Mucosa of stomach (tissue), 1 donor: ENCODE measurements around the gene ENPP7.
"Not testable (repeated sequence)": the region's sequence is repeated elsewhere in the genome, so short reads cannot be mapped to it uniquely, and the experiment has no call there.

ENCODE experiments used
- H3K27me3 ChIP-seq: one replicate; pipeline ENCODE4 v1.7.0; 2013; ENCODE audit warnings: mild to moderate bottlenecking, low read length; ENCODE audit not compliant: control insufficient read depth, insufficient read depth
- H3K36me3 ChIP-seq: one replicate; pipeline ENCODE4 v1.7.0; 2013; ENCODE audit warnings: low read length; ENCODE audit not compliant: control insufficient read depth, insufficient read depth
- H3K4me1 ChIP-seq: one replicate; pipeline ENCODE4 v1.7.0; 2013; ENCODE audit warnings: mild to moderate bottlenecking, low read length; ENCODE audit not compliant: control insufficient read depth, insufficient read depth
- H3K4me3 ChIP-seq: one replicate; pipeline ENCODE4 v1.7.0; 2013; ENCODE audit warnings: low read length
- H3K9ac ChIP-seq: one replicate; pipeline ENCODE4 v1.7.0; 2013; ENCODE audit warnings: mild to moderate bottlenecking, low read length, moderate library complexity
- H3K9me3 ChIP-seq: one replicate; pipeline ENCODE4 v1.7.0; 2013; ENCODE audit warnings: mild to moderate bottlenecking, low read length, moderate library complexity; ENCODE audit not compliant: control insufficient read depth
- donor health status: Pancreatic carcinoma.

The ENPP7 gene

GRCh38 chr17:79748295-79749099 lies 17.8 kb downstream of the ENPP7 start:
- no peak overlapping the region for H3K4me3 ChIP-seq
- H3K27me3 ChIP-seq, result peaks cover 49% of the 10 kb centered on the region
- no peaks in the 10 kb centered on the region for H3K36me3 ChIP-seq
- peaks cover 20% of the 10 kb centered on the region for H3K4me1 ChIP-seq
- no peak overlapping the region for H3K9ac ChIP-seq
- H3K9me3 ChIP-seq, result no peaks in the 10 kb centered on the region

GRCh38 chr17:79749156-79749815 lies 18.5 kb downstream of the ENPP7 start:
- peaks cover 52% of the 10 kb centered on the region for H3K27me3 ChIP-seq
- no peak overlapping the region for H3K9ac ChIP-seq
- no peaks in the 10 kb centered on the region for H3K9me3 ChIP-seq
- no peaks in the 10 kb centered on the region for H3K36me3 ChIP-seq
- H3K4me3 ChIP-seq, result no peak overlapping the region
- H3K4me1 ChIP-seq, result peaks cover 20% of the 10 kb centered on the region

GRCh38 chr17:79749958-79750357 lies 19.2 kb downstream of the ENPP7 start:
- Histone ChIP-seq H3K4me3 (no peak overlapping the region), H3K27me3 (peaks cover 58% of the 10 kb centered on the region), H3K9me3 (no peaks in the 10 kb centered on the region), H3K9ac (no peak overlapping the region), H3K4me1 (peaks cover 20% of the 10 kb centered on the region), H3K36me3 (no peaks in the 10 kb centered on the region)

- H3K4me1 ChIP-seq, result peaks cover 20% of the 10 kb centered on the region
- no peak overlapping the region for H3K4me3 ChIP-seq
- no peak overlapping the region for H3K9ac ChIP-seq
- no peaks in the 10 kb centered on the region for H3K36me3 ChIP-seq
- H3K27me3 ChIP-seq, result peaks cover 58% of the 10 kb centered on the region
- no peaks in the 10 kb centered on the region for H3K9me3 ChIP-seq
These were observed 20.2 kb downstream of the ENPP7 start for GRCh38 chr17:79750650-79751545.

GRCh38 chr17:79752175-79752574 lies 21.4 kb downstream of the ENPP7 start:
- H3K4me3 ChIP-seq, result no peak overlapping the region
- peaks cover 9% of the 10 kb centered on the region for H3K4me1 ChIP-seq
- H3K9ac ChIP-seq, result no peak overlapping the region
- no peaks in the 10 kb centered on the region for H3K9me3 ChIP-seq
- peaks cover 47% of the 10 kb centered on the region for H3K27me3 ChIP-seq
- H3K36me3 ChIP-seq, result no peaks in the 10 kb centered on the region

GRCh38 chr17:79754370-79754769 lies 23.6 kb downstream of the ENPP7 start:
- no peak overlapping the region for H3K4me3 ChIP-seq
- H3K9me3 ChIP-seq, result no peaks in the 10 kb centered on the region
- H3K4me1 ChIP-seq, result no peaks in the 10 kb centered on the region
- H3K27me3 ChIP-seq, result peaks cover 26% of the 10 kb centered on the region
- H3K9ac ChIP-seq, result no peak overlapping the region
- H3K36me3 ChIP-seq, result no peaks in the 10 kb centered on the region

- not testable (repeated sequence) for H3K36me3 ChIP-seq, H3K9me3 ChIP-seq, H3K4me3 ChIP-seq, H3K4me1 ChIP-seq, H3K9ac ChIP-seq
- peaks cover 21% of the 10 kb centered on the region for H3K27me3 ChIP-seq
These were observed 24.2 kb downstream of the ENPP7 start for GRCh38 chr17:79754903-79755302.

GRCh38 chr17:79755591-79755990 lies 24.8 kb downstream of the ENPP7 start:
- H3K4me1 ChIP-seq, result no peaks in the 10 kb centered on the region
- H3K27me3 ChIP-seq, result peaks cover 19% of the 10 kb centered on the region

GRCh38 chr17:79757140-79757745 lies 26.5 kb downstream of the ENPP7 start:
- no peaks in the 10 kb centered on the region for H3K9me3 ChIP-seq
- peaks cover 15% of the 10 kb centered on the region for H3K27me3 ChIP-seq
- no peak overlapping the region for H3K9ac ChIP-seq
- no peaks in the 10 kb centered on the region for H3K4me1 ChIP-seq
- no peaks in the 10 kb centered on the region for H3K36me3 ChIP-seq
- no peak overlapping the region for H3K4me3 ChIP-seq

More at GRCh38 chr17:79755591-79755990, 24.8 kb downstream of the ENPP7 start:
- no peaks in the 10 kb centered on the region for H3K36me3 ChIP-seq
- H3K9ac ChIP-seq, result no peak overlapping the region
- no peaks in the 10 kb centered on the region for H3K9me3 ChIP-seq
- H3K4me3 ChIP-seq, result no peak overlapping the region

GRCh38 chr17:79758271-79758670 lies 27.5 kb downstream of the ENPP7 start:
- Histone ChIP-seq H3K36me3 (no peaks in the 10 kb centered on the region), H3K9me3 (no peaks in the 10 kb centered on the region), H3K4me3 (no peak overlapping the region), H3K9ac (no peak overlapping the region), H3K27me3 (peaks cover 11% of the 10 kb centered on the region), H3K4me1 (no peaks in the 10 kb centered on the region)

- no peak overlapping the region for H3K9ac ChIP-seq
- H3K36me3 ChIP-seq, result no peaks in the 10 kb centered on the region
- no peaks in the 10 kb centered on the region for H3K27me3 ChIP-seq
- no peaks in the 10 kb centered on the region for H3K9me3 ChIP-seq
- H3K4me3 ChIP-seq, result no peak overlapping the region
- H3K4me1 ChIP-seq, result no peaks in the 10 kb centered on the region
These were observed 29.6 kb downstream of the ENPP7 start for GRCh38 chr17:79760197-79760906.
